Stimulated activated CD4-positive, alpha-beta T cell treated with anti-CD3 and anti-CD28 coated beads, Interleukin-1b, Interleukin-23, amount 100 ng/mL, for 1 hour (primary cell): Measurements from ENCODE around the gene SCO1.
"Not testable (repeated sequence)": the region's sequence is repeated elsewhere in the genome, so short reads cannot be mapped to it uniquely, and the experiment has no call there.

ENCODE experiments used
- DNase-seq, 2 donors: peaks; one replicate each; pipeline ENCODE4 v3.0.0-alpha.2; 2020; ENCODE audit warnings: low read depth in 2 of 2

Gene SCO1

GRCh38 chr17:10725262-10725661 is 27.9 kb upstream of the SCO1 start:
- DNase-seq = no peak

- DNase-seq = no peak
These were observed 27.3 kb upstream of the SCO1 start for GRCh38 chr17:10724546-10725195.

GRCh38 chr17:10718547-10718946 is 21.2 kb upstream of the SCO1 start:
- no peak for DNase-seq

- DNase-seq = no peak
These were observed 18.9 kb upstream of the SCO1 start for GRCh38 chr17:10716218-10716617.

GRCh38 chr17:10713318-10713717 is 16.0 kb upstream of the SCO1 start:
- DNase-seq = no peak

- DNase-seq = no peak
These were observed 8.4 kb upstream of the SCO1 start for GRCh38 chr17:10705727-10706126.

GRCh38 chr17:10702574-10702973 is 5.2 kb upstream of the SCO1 start:
- DNase-seq = no peak

- DNase-seq = no peak
These were observed 2.5 kb upstream of the SCO1 start for GRCh38 chr17:10699856-10700255.

- DNase-seq = no peak
These were observed 924 bp upstream of the SCO1 start for GRCh38 chr17:10698096-10698818.

GRCh38 chr17:10695875-10696407 is 1.4 kb downstream of the SCO1 start:
- not testable (repeated sequence) for DNase-seq

GRCh38 chr17:10687499-10687898 is 9.8 kb downstream of the SCO1 start:
- DNase-seq = no peak

- DNase-seq = no peak
These were observed 13.5 kb downstream of the SCO1 start for GRCh38 chr17:10683853-10684252.

- DNase-seq = no peak
These were observed 15.4 kb downstream of the SCO1 start for GRCh38 chr17:10681866-10682446.

- DNase-seq = no peak
These were observed 22.6 kb downstream of the SCO1 start for GRCh38 chr17:10674704-10675103.

GRCh38 chr17:10673312-10673711 is 24.0 kb downstream of the SCO1 start:
- no peak for DNase-seq

- DNase-seq = no peak
These were observed 28.6 kb downstream of the SCO1 start for GRCh38 chr17:10668775-10669174.

GRCh38 chr17:10666906-10667305 is 30.4 kb downstream of the SCO1 start:
- no peak for DNase-seq

- no peak for DNase-seq
These were observed 32.8 kb downstream of the SCO1 start for GRCh38 chr17:10664571-10664970.

- no peak for DNase-seq
These were observed 34.1 kb downstream of the SCO1 start for GRCh38 chr17:10663231-10663630.

- DNase-seq = no peak
These were observed 35.9 kb downstream of the SCO1 start for GRCh38 chr17:10661437-10661836.

- DNase-seq = no peak
These were observed 39.5 kb downstream of the SCO1 start for GRCh38 chr17:10657879-10658278.

GRCh38 chr17:10657148-10657547 is 40.2 kb downstream of the SCO1 start, which contains the start of gene MYH3:
Gene MYH3 (minus strand): TSS chr17:10657309. CDS start chr17:10655064, 2,245 bp downstream.
- no peak for DNase-seq

- DNase-seq = no peak
These were observed 43.3 kb downstream of the SCO1 start for GRCh38 chr17:10653987-10654386.
